ENCODE data around the gene TBC1D30.

- TF ChIP-seq CTCF (IDR thresholded peaks at IDR 0.05) (no peak), POLR2A (IDR thresholded peaks at IDR 0.05) (no peak)
Observed at GRCh38 chr12:64911912-64912311, 87.5 kb downstream of the TBC1D30 start.
